GM12878 (cell line): ENCODE results near the gene HMCN2. TPM values are rescaled to one million over a fixed set of nuclear protein-coding genes. Genes with fewer than 3 reads are reported as not detected.

Experiments
- ATAC-seq: fragments of 200-7000 bp; cut with Tn5 transposase; 3 replicates; pipeline ENCODE4 v1.9.1; 2020; ENCODE audit warnings: mild to moderate bottlenecking, moderate library complexity
- BruUV-seq: library from RNA; stranded (reverse); fragments of 400-500 nt; replicated peaks from 2 replicates; lab custom pipeline; 2021; lab: Mats Ljungman, UMichigan
- CTCF ChIA-PET: fragments of 300-600 bp; sonication (Branson Sonifier 250); formaldehyde crosslinking; extraction: SDS; loops from one replicate; lab custom pipeline; 2021; ENCODE audit warnings: inconsistent platforms; lab: Yijun Ruan, JAX
- POLR2A ChIA-PET: fragments of 350-600 bp; formaldehyde crosslinking; extraction: SDS; loops from one replicate; lab custom pipeline; 2021; ENCODE audit warnings: inconsistent platforms; lab: Charles Lee
- RAD21 ChIA-PET: fragments of 300-600 bp; sonication (Branson Sonifier 250); formaldehyde crosslinking; loops from one replicate; lab custom pipeline; 2023; ENCODE audit warnings: antibody characterized with exemption; ENCODE audit not compliant: unreplicated experiment; lab: Charles Lee
- SMC1A ChIA-PET: fragments of 300-600 bp; sonication (Branson Sonifier 250); formaldehyde crosslinking; loops from one replicate; lab custom pipeline; 2023; ENCODE audit not compliant: unreplicated experiment, uncharacterized antibody; lab: Charles Lee
- DNase-seq: peaks from one replicate; pipeline ENCODE4 v3.0.0-alpha.2; 2011; ENCODE audit warnings: low read depth, low spot score
- FAIRE-seq: peaks from 3 replicates; lab custom pipeline; 2011; peaks lifted over from hg19 to GRCh38; lab: Jason Lieb, UNC
- H2AFZ ChIP-seq: 2 replicates; pipeline ENCODE4 v1.6.0; 2011; ENCODE audit warnings: low read depth, low read length, control low read depth; ENCODE audit not compliant: control insufficient read depth
- H3K27ac ChIP-seq: 2 replicates; pipeline ENCODE4 v1.5.1; 2011; ENCODE audit warnings: control low read depth; ENCODE audit not compliant: control insufficient read depth, insufficient read depth
- H3K27me3 ChIP-seq, 2 experiments: replicated peaks in 1 of 2; 2 replicates each; pipeline versions ENCODE4 v1.6.0 to v1.6.1; 2011; ENCODE audit warnings: low read length in 1 of 2; ENCODE audit not compliant: control insufficient read depth in 2 of 2, insufficient read depth in 2 of 2
- H3K36me3 ChIP-seq, 2 experiments: 2 replicates each; pipeline ENCODE4 v1.5.1; 2011; ENCODE audit warnings: low read length in 1 of 2; ENCODE audit not compliant: control insufficient read depth in 2 of 2, insufficient read depth in 2 of 2
- H3K4me1 ChIP-seq: 2 replicates; pipeline ENCODE4 v1.6.1; 2011; ENCODE audit warnings: mild to moderate bottlenecking, low read length, moderate library complexity, mixed read lengths; ENCODE audit not compliant: control insufficient read depth, insufficient read depth
- H3K4me2 ChIP-seq: 2 replicates; pipeline ENCODE4 v1.6.0; 2011; ENCODE audit warnings: control low read depth; ENCODE audit not compliant: control insufficient read depth, insufficient read depth
- H3K4me3 ChIP-seq: fragments of 200-600 bp; sonication (generic); 2 replicates; pipeline ENCODE4 v1.5.1; 2016
- H3K79me2 ChIP-seq: 2 replicates; pipeline ENCODE4 v1.6.0; 2011; ENCODE audit warnings: low read length; ENCODE audit not compliant: control insufficient read depth, insufficient read depth
- H3K9ac ChIP-seq: 2 replicates; pipeline ENCODE4 v1.8.0; 2011; ENCODE audit warnings: low read length, control low read depth, mixed read lengths; ENCODE audit not compliant: control insufficient read depth, insufficient read depth
- H3K9me3 ChIP-seq: replicated peaks from 3 replicates; pipeline ENCODE4 v1.5.1; 2011; ENCODE audit warnings: mild to moderate bottlenecking, low read length; ENCODE audit not compliant: control insufficient read depth, insufficient read depth
- H4K20me1 ChIP-seq: 2 replicates; pipeline ENCODE4 v1.6.0; 2011; ENCODE audit not compliant: control insufficient read depth, insufficient read depth
- CREM ChIP-seq: IDR thresholded peaks from 2 replicates; pipeline ENCODE4 v1.6.1; 2014; ENCODE audit warnings: antibody characterized with exemption, low read depth
- E2F4 ChIP-seq: IDR thresholded peaks from 2 replicates; pipeline ENCODE4 v1.6.1; 2012; ENCODE audit warnings: low read depth, low read length, improper control_type of control experiment
- EP300 ChIP-seq, 2 experiments: fragments of 150-350 bp in 1 of 2; IDR thresholded peaks; 2 replicates each; pipeline ENCODE4 v1.6.1; 2011 to 2012; ENCODE audit warnings: low read depth in 2 of 2, low read length in 2 of 2, borderline replicate concordance in 1 of 2, improper control_type of control experiment in 1 of 2, inconsistent platforms in 1 of 2; ENCODE audit not compliant: control insufficient read depth in 1 of 2
- ESRRA ChIP-seq: IDR thresholded peaks from 2 replicates; pipeline ENCODE4 v1.6.1; 2012; ENCODE audit warnings: mild to moderate bottlenecking, low read length, improper control_type of control experiment
- IKZF1 ChIP-seq: fragments of 450-650 bp; conservative IDR thresholded peaks from 2 replicates; pipeline ENCODE4 v1.6.1; 2017; ENCODE audit warnings: antibody characterized with exemption, mild to moderate bottlenecking
- JUND ChIP-seq: IDR thresholded peaks from 2 replicates; pipeline ENCODE4 v1.6.1; 2012; ENCODE audit warnings: low read depth, mild to moderate bottlenecking, low read length, improper control_type of control experiment, moderate library complexity
- KAT2A ChIP-seq: conservative IDR thresholded peaks from 2 replicates; pipeline ENCODE4 v1.6.1; 2011; ENCODE audit warnings: low read depth, low read length; ENCODE audit not compliant: control insufficient read depth
- MYB ChIP-seq: fragments of 150-350 bp; IDR thresholded peaks from 2 replicates; pipeline ENCODE4 v1.6.1; 2014; ENCODE audit warnings: mild to moderate bottlenecking, low read depth, low read length, borderline replicate concordance
- RBBP5 ChIP-seq: fragments of 200-600 bp; sonication (generic); conservative IDR thresholded peaks from 2 replicates; pipeline ENCODE4 v1.6.1; 2016
- RUNX3 ChIP-seq: IDR thresholded peaks from 2 replicates; pipeline ENCODE4 v1.6.1; 2012; ENCODE audit warnings: low read length, inconsistent platforms
- TAF1 ChIP-seq: IDR thresholded peaks from 2 replicates; pipeline ENCODE4 v1.6.1; 2011; ENCODE audit warnings: mild to moderate bottlenecking, low read depth, low read length, borderline replicate concordance
- WRNIP1 ChIP-seq: IDR thresholded peaks from 2 replicates; pipeline ENCODE4 v1.6.1; 2011; ENCODE audit warnings: low read depth, low read length, improper control_type of control experiment, borderline replicate concordance
- ZBED1 ChIP-seq: IDR thresholded peaks from 2 replicates; pipeline ENCODE4 v1.6.1; 2016; ENCODE audit warnings: borderline replicate concordance
- WGBS: methylation state at CpG from one replicate; pipeline ENCODE4 v1.1.6; 2016; ENCODE audit warnings: low lambda C conversion rate; ENCODE audit not compliant: insufficient replicate concordance, insufficient coverage; ENCODE audit errors: missing lambda C conversion rate; 5-methylcytosine and 5-hydroxymethylcytosine counted together
- in situ Hi-C: fragments of 300-500 bp; cut with MboI; formaldehyde crosslinking; loops from 9 replicates; pipeline ENCODE4 v1.14.3; 2018; ENCODE audit warnings: mixed read lengths
- intact Hi-C: fragments of 100-400 bp; cut with micrococcal nuclease; formaldehyde crosslinking; loops from one replicate; pipeline ENCODE4 v1.14.2; 2022; ENCODE audit not compliant: unreplicated experiment
- polyA plus RNA-seq, 11 experiments: library from polyadenylated mRNA; depleted of rRNA in 4 of 11; unstranded in 6 of 11; stranded (reverse) in 5 of 11; fragments of >200 nt; fragmentation: Nextera tagmentation in 4 of 11; fragmentation: Illumina TruSeq in 1 of 11; extraction: Ambion mirVana in 4 of 11; extraction: Trizol in 1 of 11; gene quantifications; 1 replicate in 1 of 11; 2 replicates in 10 of 11; pipeline versions ENCODE4 v1.2.1 to v1.2.3, GENCODE V29; 2011 to 2016; ENCODE audit warnings: inconsistent platforms in 2 of 11, missing spikeins in 2 of 11, low read depth in 1 of 11
- total RNA-seq, 4 experiments: library from RNA; depleted of rRNA in 3 of 4; stranded (reverse); fragments of >200 nt in 3 of 4; fragmentation: Illumina TruSeq in 1 of 4; extraction: Trizol in 1 of 4; gene quantifications; 2 replicates each; pipeline versions ENCODE4 v1.2.1 to v1.2.3, GENCODE V29; 2013 to 2021
- TF ChIP-seq, protein P1 (sequence below): IDR thresholded peaks from 2 replicates; pipeline ENCODE4 v1.6.1; 2012; ENCODE audit warnings: low read length, inconsistent platforms
- TF ChIP-seq, protein P2 (sequence below): fragments of 450-650 bp; formaldehyde crosslinking; IDR thresholded peaks from 2 replicates; pipeline ENCODE4 v1.4.0; 2020; ENCODE audit warnings: mild to moderate bottlenecking, moderate library complexity
- TF ChIP-seq, protein P3 (sequence below): fragments of 450-650 bp; IDR thresholded peaks from 2 replicates; pipeline ENCODE4 v1.6.1; 2017; ENCODE audit warnings: borderline replicate concordance

Gene HMCN2
- total and polyA plus RNA-seq, 10 of the 15 experiments (the other 5 are each of a cell fraction or from before 2014, with no cell fraction given) = 0.04 TPM; not detected in 9

GRCh38 chr9:130478152-130478551 is 212.6 kb downstream of the HMCN2 start:
- H3K27ac ChIP-seq = no peak overlapping the region
- ChIA-PET RAD21 (no interaction called here), SMC1A (no interaction called here), POLR2A (no interaction called here), CTCF (no interaction called here)
- no peaks in the 10 kb centered on the region for H3K36me3 ChIP-seq
- H3K4me3 ChIP-seq = no peak overlapping the region
- H3K4me2 ChIP-seq = no peak overlapping the region
- intact Hi-C loops = no loop called here
- H3K27me3 ChIP-seq = peaks cover 0 to 2% of the 10 kb centered on the region in 2 experiments; a peak in 2 of 4 replicates
- no peak for FAIRE-seq
- H3K4me1 ChIP-seq = no peaks in the 10 kb centered on the region
- H3K9ac ChIP-seq = no peak overlapping the region
- TF ChIP-seq CREM = no peak
- TF ChIP-seq, protein P1, sequence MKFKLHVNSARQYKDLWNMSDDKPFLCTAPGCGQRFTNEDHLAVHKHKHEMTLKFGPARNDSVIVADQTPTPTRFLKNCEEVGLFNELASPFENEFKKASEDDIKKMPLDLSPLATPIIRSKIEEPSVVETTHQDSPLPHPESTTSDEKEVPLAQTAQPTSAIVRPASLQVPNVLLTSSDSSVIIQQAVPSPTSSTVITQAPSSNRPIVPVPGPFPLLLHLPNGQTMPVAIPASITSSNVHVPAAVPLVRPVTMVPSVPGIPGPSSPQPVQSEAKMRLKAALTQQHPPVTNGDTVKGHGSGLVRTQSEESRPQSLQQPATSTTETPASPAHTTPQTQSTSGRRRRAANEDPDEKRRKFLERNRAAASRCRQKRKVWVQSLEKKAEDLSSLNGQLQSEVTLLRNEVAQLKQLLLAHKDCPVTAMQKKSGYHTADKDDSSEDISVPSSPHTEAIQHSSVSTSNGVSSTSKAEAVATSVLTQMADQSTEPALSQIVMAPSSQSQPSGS = no peak
- TF ChIP-seq WRNIP1 = no peak
- no peak for TF ChIP-seq ZBED1
- TF ChIP-seq, protein P2, sequence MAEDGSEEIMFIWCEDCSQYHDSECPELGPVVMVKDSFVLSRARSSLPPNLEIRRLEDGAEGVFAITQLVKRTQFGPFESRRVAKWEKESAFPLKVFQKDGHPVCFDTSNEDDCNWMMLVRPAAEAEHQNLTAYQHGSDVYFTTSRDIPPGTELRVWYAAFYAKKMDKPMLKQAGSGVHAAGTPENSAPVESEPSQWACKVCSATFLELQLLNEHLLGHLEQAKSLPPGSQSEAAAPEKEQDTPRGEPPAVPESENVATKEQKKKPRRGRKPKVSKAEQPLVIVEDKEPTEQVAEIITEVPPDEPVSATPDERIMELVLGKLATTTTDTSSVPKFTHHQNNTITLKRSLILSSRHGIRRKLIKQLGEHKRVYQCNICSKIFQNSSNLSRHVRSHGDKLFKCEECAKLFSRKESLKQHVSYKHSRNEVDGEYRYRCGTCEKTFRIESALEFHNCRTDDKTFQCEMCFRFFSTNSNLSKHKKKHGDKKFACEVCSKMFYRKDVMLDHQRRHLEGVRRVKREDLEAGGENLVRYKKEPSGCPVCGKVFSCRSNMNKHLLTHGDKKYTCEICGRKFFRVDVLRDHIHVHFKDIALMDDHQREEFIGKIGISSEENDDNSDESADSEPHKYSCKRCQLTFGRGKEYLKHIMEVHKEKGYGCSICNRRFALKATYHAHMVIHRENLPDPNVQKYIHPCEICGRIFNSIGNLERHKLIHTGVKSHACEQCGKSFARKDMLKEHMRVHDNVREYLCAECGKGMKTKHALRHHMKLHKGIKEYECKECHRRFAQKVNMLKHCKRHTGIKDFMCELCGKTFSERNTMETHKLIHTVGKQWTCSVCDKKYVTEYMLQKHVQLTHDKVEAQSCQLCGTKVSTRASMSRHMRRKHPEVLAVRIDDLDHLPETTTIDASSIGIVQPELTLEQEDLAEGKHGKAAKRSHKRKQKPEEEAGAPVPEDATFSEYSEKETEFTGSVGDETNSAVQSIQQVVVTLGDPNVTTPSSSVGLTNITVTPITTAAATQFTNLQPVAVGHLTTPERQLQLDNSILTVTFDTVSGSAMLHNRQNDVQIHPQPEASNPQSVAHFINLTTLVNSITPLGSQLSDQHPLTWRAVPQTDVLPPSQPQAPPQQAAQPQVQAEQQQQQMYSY = no peak
- TF ChIP-seq EP300 (IDR thresholded peaks at IDR 0.05; ENCODE audit: borderline replicate concordance in 1 of 2, control insufficient read depth in 1 of 2, low read depth in 2 of 2, low read length in 2 of 2) = no peak
- no peak for TF ChIP-seq KAT2A
- no peak for TF ChIP-seq RUNX3
- TF ChIP-seq, protein P3, sequence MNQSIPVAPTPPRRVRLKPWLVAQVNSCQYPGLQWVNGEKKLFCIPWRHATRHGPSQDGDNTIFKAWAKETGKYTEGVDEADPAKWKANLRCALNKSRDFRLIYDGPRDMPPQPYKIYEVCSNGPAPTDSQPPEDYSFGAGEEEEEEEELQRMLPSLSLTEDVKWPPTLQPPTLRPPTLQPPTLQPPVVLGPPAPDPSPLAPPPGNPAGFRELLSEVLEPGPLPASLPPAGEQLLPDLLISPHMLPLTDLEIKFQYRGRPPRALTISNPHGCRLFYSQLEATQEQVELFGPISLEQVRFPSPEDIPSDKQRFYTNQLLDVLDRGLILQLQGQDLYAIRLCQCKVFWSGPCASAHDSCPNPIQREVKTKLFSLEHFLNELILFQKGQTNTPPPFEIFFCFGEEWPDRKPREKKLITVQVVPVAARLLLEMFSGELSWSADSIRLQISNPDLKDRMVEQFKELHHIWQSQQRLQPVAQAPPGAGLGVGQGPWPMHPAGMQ = no peak
- no peak for TF ChIP-seq TAF1
- no peak for TF ChIP-seq JUND
- no peak for TF ChIP-seq MYB
- no peak for TF ChIP-seq IKZF1
- TF ChIP-seq RBBP5 = no peak
- TF ChIP-seq E2F4 = no peak
- no peak for TF ChIP-seq ESRRA
- BruUV-seq = no TSS peak
- WGBS = 17% methylated on average over 9 of the region's 9 CpGs
- H4K20me1 ChIP-seq = no peaks in the 10 kb centered on the region
- no peak for DNase-seq
- ATAC-seq = no peak
- no peak overlapping the region for H2AFZ ChIP-seq
- in situ Hi-C loops = no loop called here
- H3K9me3 ChIP-seq = no peaks in the 10 kb centered on the region
- no peaks in the 10 kb centered on the region for H3K79me2 ChIP-seq
